Astrocyte of the spinal cord (primary cell): ENCODE results near the gene OSBPL10.

Source experiments
- DNase-seq: peaks from one replicate; pipeline ENCODE4 v3.0.0; 2011; ENCODE audit warnings: low read depth, low spot score
- H3K4me3 ChIP-seq: 2 replicates; pipeline ENCODE4 v1.5.1; 2011; ENCODE audit warnings: low read depth, mild to moderate bottlenecking, low read length, moderate library complexity
- in situ Hi-C: cut with HindIII; loops from 2 replicates; pipeline ENCODE4 v1.10.0; 2017; ENCODE audit warnings: low sequenced_read_pairs
- TF ChIP-seq, protein P1 (sequence below): IDR thresholded peaks from 2 replicates; pipeline ENCODE4 v1.5.1; 2012; ENCODE audit warnings: low read depth, mild to moderate bottlenecking, low read length, inconsistent platforms

OSBPL10 gene

DNA sequence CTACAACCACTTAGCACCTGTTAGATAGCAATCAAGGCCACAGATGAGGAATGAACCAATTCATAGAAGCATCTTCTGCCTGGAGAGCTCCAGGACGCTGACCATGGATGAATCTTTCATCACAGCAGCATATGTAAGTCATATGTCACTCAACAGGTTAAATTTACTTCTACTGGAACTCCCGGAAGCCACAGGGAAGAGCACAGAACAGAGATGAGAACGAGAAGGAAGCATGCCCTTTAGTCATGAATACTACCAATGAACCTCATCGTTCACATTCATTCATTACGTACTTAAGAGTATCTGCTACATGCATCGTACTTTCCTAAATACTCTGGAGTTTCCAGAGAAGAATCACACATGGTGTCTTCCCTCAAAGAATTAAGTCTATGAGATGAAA lies 255.5 kb downstream of the OSBPL10 start:
- no peak for DNase-seq
- in situ Hi-C loops = no loop called here
- H3K4me3 ChIP-seq = no peak overlapping the region
- TF ChIP-seq, protein P1, sequence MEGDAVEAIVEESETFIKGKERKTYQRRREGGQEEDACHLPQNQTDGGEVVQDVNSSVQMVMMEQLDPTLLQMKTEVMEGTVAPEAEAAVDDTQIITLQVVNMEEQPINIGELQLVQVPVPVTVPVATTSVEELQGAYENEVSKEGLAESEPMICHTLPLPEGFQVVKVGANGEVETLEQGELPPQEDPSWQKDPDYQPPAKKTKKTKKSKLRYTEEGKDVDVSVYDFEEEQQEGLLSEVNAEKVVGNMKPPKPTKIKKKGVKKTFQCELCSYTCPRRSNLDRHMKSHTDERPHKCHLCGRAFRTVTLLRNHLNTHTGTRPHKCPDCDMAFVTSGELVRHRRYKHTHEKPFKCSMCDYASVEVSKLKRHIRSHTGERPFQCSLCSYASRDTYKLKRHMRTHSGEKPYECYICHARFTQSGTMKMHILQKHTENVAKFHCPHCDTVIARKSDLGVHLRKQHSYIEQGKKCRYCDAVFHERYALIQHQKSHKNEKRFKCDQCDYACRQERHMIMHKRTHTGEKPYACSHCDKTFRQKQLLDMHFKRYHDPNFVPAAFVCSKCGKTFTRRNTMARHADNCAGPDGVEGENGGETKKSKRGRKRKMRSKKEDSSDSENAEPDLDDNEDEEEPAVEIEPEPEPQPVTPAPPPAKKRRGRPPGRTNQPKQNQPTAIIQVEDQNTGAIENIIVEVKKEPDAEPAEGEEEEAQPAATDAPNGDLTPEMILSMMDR = no peak

DNA sequence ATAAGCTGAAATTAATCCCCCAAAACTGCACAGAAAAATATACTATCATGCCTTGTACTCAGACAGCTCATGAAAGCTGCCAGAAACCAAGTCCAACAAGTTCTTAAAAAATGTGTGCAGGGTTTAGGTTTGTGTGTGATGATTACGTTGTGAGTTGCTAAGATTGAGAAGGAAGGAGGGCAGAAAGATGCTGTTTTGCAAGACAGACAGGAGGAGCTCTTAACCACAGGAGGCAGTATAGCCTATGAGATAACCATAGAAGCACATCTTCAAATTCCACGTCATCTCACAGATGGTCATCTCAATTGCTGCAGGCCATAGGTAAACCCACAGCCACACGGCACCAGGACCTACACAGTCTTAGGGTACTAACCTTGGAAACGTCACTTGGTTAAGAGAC lies 256.4 kb downstream of the OSBPL10 start:
- in situ Hi-C loops = no loop called here
- no peak for DNase-seq
- TF ChIP-seq, protein P1 = peak; percentile 20
- no peak overlapping the region for H3K4me3 ChIP-seq

DNA sequence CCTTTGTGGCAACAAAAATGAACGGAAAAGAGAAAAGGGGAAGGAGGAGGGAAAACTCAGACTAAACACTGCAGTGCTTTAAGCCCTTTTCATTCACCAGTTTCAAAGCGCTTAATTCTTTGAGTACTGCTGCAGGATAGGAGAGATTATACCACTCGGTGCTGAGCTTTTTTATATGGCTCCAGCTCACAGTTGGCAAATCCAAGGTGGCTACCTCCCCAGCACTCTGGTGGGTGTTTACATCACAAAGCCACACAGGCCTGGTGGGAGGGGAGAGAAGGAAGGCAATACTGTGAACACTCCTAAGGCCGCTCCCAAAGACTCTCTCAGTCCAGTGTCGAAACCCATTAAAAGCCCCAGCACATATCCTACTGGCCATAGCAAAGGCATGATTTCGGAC lies 256.9 kb downstream of the OSBPL10 start:
- no peak overlapping the region for H3K4me3 ChIP-seq
- in situ Hi-C loops = no loop called here
- DNase-seq = no peak

DNA sequence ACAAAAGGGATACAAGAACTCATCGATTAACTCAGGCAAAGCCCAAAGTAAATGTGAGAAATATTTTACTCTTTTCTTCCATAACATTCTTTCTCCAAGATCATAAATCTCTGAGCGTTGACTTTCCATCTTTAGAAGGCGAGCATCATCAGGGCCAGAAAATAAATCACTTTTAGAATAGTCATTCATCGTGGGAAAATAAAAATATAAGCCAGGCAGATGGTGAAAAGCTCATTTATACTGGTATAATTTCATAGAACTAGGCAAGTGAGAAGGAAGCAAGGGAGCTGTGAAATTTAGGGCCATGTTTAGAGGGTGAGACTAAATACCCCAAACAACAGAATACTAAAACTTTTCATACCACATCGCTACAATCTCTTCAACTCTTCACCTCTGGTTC lies 257.4 kb downstream of the OSBPL10 start:
- DNase-seq = no peak
- TF ChIP-seq, protein P1 = no peak
- in situ Hi-C loops = no loop called here
- no peak overlapping the region for H3K4me3 ChIP-seq

More for the DNA sequence above, 256.9 kb downstream of the OSBPL10 start:
- TF ChIP-seq, protein P1 = no peak

DNA sequence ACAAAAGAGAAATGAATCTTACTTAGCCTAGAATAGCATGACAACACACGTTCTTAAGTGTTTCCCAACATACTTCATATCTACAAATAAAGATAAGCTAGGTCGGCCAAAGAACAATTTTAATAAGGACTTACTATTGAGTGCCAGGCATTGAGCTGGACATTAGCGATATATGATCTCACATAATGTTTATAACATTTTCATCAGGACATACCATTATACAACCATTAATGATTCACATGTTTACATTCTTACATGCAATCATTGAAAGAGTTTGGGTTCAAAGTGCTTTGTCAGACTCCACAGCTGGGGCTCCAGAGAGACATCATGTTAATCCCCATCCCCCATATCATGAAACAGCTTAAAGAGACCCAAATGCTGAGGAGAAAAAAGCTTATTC lies 259.4 kb downstream of the OSBPL10 start:
- TF ChIP-seq, protein P1 = no peak
- DNase-seq = no peak
- in situ Hi-C loops = no loop called here
- no peak overlapping the region for H3K4me3 ChIP-seq

DNA sequence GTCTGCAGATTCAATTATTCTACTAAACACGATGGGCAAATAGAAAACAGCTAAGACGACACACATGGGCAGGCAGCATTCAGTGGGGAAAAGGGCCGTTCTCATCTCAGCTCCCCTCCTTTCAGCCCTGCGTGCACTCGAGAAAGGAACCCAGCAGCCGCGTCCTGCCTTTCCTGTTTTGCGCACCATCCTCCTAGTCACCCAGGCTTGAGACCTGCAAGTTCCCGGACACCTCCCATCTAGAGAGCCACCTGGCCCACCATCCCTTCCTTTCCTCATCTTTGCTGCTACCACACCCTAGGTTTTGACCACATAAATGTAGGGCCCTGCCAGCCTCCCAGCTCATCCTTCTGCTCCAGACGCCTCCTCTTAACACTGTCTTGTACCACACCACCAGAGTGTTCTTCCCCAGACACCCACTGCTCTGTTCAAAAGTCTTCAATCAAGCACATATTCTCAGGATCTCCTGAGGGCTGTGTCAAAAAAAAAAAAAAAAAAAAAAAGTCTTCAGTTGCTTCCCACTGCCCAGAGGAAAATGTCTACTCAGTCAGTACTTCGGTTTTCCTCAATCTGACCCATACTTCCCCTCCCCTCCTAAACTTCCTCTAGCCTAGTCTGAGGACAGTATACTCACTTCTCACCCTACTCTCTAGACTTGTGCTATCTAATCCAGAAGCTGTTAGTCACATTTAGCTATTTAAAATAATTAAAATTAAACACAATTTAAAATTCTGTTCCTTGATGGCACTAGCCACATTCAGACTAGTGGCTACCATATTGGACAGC lies 266.4 kb downstream of the OSBPL10 start:
- in situ Hi-C loops = no loop called here
- no peak for DNase-seq
- TF ChIP-seq, protein P1 = no peak
- H3K4me3 ChIP-seq = no peak overlapping the region
